K562 (cell line): Measurements from ENCODE around the gene LGALS3BP. TPM values are rescaled to one million over a fixed set of nuclear protein-coding genes. Genes with fewer than 3 reads are reported as not detected.

Experiments
- ATAC-seq: fragments of 200-7000 bp; cut with Tn5 transposase; 3 replicates; pipeline ENCODE4 v1.9.1; 2020; ENCODE audit warnings: moderate library complexity
- BruUV-seq: library from RNA; stranded (reverse); fragments of 400-500 nt; replicated peaks from 2 replicates; lab custom pipeline; 2021; lab: Mats Ljungman, UMichigan
- CTCF ChIA-PET: fragments of 300-600 bp; formaldehyde crosslinking; extraction: SDS; loops from one replicate; lab custom pipeline; 2021; ENCODE audit warnings: low intra/inter-chr PET ratio; lab: Yijun Ruan, JAX
- POLR2A ChIA-PET: fragments of 300-600, 350-650 bp; sonication (Branson Sonifier 250); formaldehyde crosslinking; extraction: SDS; loops from one replicate; lab custom pipeline; 2021; ENCODE audit warnings: antibody characterized with exemption, inconsistent platforms; lab: Yijun Ruan, JAX
- DNase-seq, 4 experiments: peaks; one replicate each; pipeline versions ENCODE4 v3.0.0 to v3.0.0-alpha.2; 2011 to 2018; ENCODE audit warnings: low spot score in 3 of 4, mixed read lengths in 3 of 4; ENCODE audit errors: extremely low read depth in 1 of 4
- FAIRE-seq: peaks from 2 replicates; lab custom pipeline; 2011; peaks lifted over from hg19 to GRCh38; lab: Jason Lieb, UNC
- H2AFZ ChIP-seq: 2 replicates; pipeline ENCODE4 v1.6.0; 2011; ENCODE audit warnings: low read depth, low read length, control low read depth, inconsistent platforms
- H3K27ac ChIP-seq: fragments of 200-600 bp; 3 replicates; pipeline ENCODE4 v1.8.0; 2011; ENCODE audit warnings: low read depth, mild to moderate bottlenecking, control low read depth, inconsistent platforms, low read length, moderate library complexity, mixed read lengths; ENCODE audit errors: extremely low read depth
- H3K27me3 ChIP-seq, 2 experiments: fragments of 300-600 bp in 1 of 2; 2 replicates in 1 of 2; 3 replicates in 1 of 2; pipeline versions ENCODE4 v1.6.0 to v1.8.0; 2011; ENCODE audit warnings: inconsistent platforms in 2 of 2, low read length in 2 of 2, mild to moderate bottlenecking in 1 of 2, mixed read lengths in 1 of 2, moderate library complexity in 1 of 2; ENCODE audit not compliant: control insufficient read depth in 2 of 2, insufficient read depth in 2 of 2
- H3K36me3 ChIP-seq: fragments of 300-600 bp; 3 replicates; pipeline ENCODE4 v1.8.0; 2011; ENCODE audit warnings: mild to moderate bottlenecking, low read length, inconsistent platforms; ENCODE audit not compliant: control insufficient read depth, insufficient read depth
- H3K4me1 ChIP-seq, 2 experiments: fragments of 200-600 bp in 1 of 2; replicated peaks in 1 of 2; 2 replicates in 1 of 2; 3 replicates in 1 of 2; pipeline versions ENCODE4 v1.5.1 to v1.8.0; 2011; ENCODE audit warnings: inconsistent platforms in 2 of 2, low read length in 2 of 2, mild to moderate bottlenecking in 1 of 2, mixed read lengths in 1 of 2, moderate library complexity in 1 of 2; ENCODE audit not compliant: control insufficient read depth in 2 of 2, insufficient read depth in 2 of 2
- H3K4me2 ChIP-seq: 2 replicates; pipeline ENCODE4 v1.6.1; 2011; ENCODE audit warnings: low read length, control low read depth, inconsistent platforms, mixed read lengths; ENCODE audit not compliant: insufficient read depth
- H3K4me3 ChIP-seq: fragments of 200-600 bp; sonication (generic), shearing (Covaris generic); 2 replicates; pipeline ENCODE4 v1.5.1; 2016; ENCODE audit warnings: control low read depth, inconsistent platforms
- H3K79me2 ChIP-seq: fragments of 200-600 bp; 3 replicates; pipeline ENCODE4 v1.8.0; 2011; ENCODE audit warnings: low read length, inconsistent platforms; ENCODE audit not compliant: control insufficient read depth, insufficient read depth
- H3K9ac ChIP-seq, 2 experiments: 2 replicates each; pipeline versions ENCODE4 v1.6.0 to v1.6.1; 2011; ENCODE audit warnings: low read depth in 2 of 2, low read length in 2 of 2, control low read depth in 1 of 2, inconsistent platforms in 1 of 2, mild to moderate bottlenecking in 1 of 2, mixed read lengths in 1 of 2; ENCODE audit not compliant: insufficient read depth in 1 of 2
- H3K9me1 ChIP-seq: one replicate; pipeline ENCODE4 v1.6.0; 2011; ENCODE audit warnings: inconsistent platforms, mild to moderate bottlenecking, low read length, moderate library complexity; ENCODE audit not compliant: control insufficient read depth, insufficient read depth
- H3K9me3 ChIP-seq: replicated peaks from 2 replicates; pipeline ENCODE4 v1.5.1; 2011; ENCODE audit warnings: low read depth, low read length, inconsistent platforms; ENCODE audit not compliant: control insufficient read depth, insufficient read depth
- H4K20me1 ChIP-seq: replicated peaks from 2 replicates; pipeline ENCODE4 v1.6.1; 2011; ENCODE audit warnings: low read length, inconsistent platforms, mixed read lengths; ENCODE audit not compliant: control insufficient read depth, insufficient read depth
- KDM2B ChIP-seq: fragments of 250-450 bp; sonication (Bioruptor Pico); IDR thresholded peaks from 2 replicates; pipeline ENCODE4 v1.8.0; 2021; ENCODE audit warnings: mild to moderate bottlenecking, moderate library complexity
- POLR2G ChIP-seq: fragments of 200-400 bp; formaldehyde crosslinking; IDR thresholded peaks from 2 replicates; pipeline ENCODE4 v1.6.1; 2017; ENCODE audit warnings: low read depth, mild to moderate bottlenecking, antibody characterized with exemption, low read length, moderate library complexity
- RBFOX2 ChIP-seq: fragments of 200-400 bp; formaldehyde crosslinking; IDR thresholded peaks from 2 replicates; pipeline ENCODE4 v1.6.1; 2017; ENCODE audit warnings: low read depth, mild to moderate bottlenecking, low read length, moderate library complexity
- STAT6 ChIP-seq: sonication (generic); formaldehyde crosslinking; IDR thresholded peaks from 2 replicates; pipeline ENCODE4 v1.8.1; 2023; ENCODE audit warnings: mild to moderate bottlenecking, missing genetic modification reagents
- ZNF174 ChIP-seq: fragments of 250-450 bp; sonication (Bioruptor Pico); IDR thresholded peaks from 2 replicates; pipeline ENCODE4 v1.4.0; 2020; ENCODE audit warnings: mild to moderate bottlenecking
- ZNF76 ChIP-seq: fragments of 250-450 bp; sonication (Bioruptor Pico); IDR thresholded peaks from 2 replicates; pipeline ENCODE4 v1.4.0; 2020; ENCODE audit warnings: mild to moderate bottlenecking, moderate library complexity, borderline replicate concordance
- ZNF766 ChIP-seq: fragments of 200-800 bp; sonication (Bioruptor generic); conservative IDR thresholded peaks from 2 replicates; pipeline ENCODE4 v1.6.1; 2016; ENCODE audit warnings: missing genetic modification characterization, missing compliant biosample characterization
- WGBS: fragments of 100-300 bp; shearing (Covaris generic); methylation state at CpG from one replicate; pipeline ENCODE4 v1.1.6; 2016; ENCODE audit warnings: low coverage, mixed read lengths; ENCODE audit not compliant: insufficient coverage; ENCODE audit errors: missing lambda C conversion rate; 5-methylcytosine and 5-hydroxymethylcytosine counted together
- in situ Hi-C: fragments of 300-500 bp; cut with MboI; formaldehyde crosslinking; loops from 4 replicates; pipeline ENCODE4 v1.15.0; 2018; ENCODE audit warnings: inconsistent platforms, mixed read lengths
- intact Hi-C: fragments of 100-400 bp; cut with micrococcal nuclease; formaldehyde crosslinking; loops from 2 replicates; pipeline ENCODE4 v1.14.2; 2022
- polyA plus RNA-seq, 8 experiments: library from polyadenylated mRNA; depleted of rRNA in 4 of 8; stranded (reverse) in 5 of 8; unstranded in 3 of 8; fragments of >200 nt; fragmentation: Nextera tagmentation in 2 of 8; fragmentation: Illumina TruSeq in 1 of 8; extraction: Ambion mirVana in 2 of 8; extraction: Trizol in 1 of 8; gene quantifications; 2 replicates each; pipeline versions ENCODE4 v1.2.1 to v1.2.3, GENCODE V29; 2011 to 2014; ENCODE audit warnings: inconsistent platforms in 1 of 8, missing spikeins in 1 of 8
- total RNA-seq, 7 experiments: library from RNA; depleted of rRNA in 6 of 7; stranded (reverse); fragments of >200 nt in 6 of 7; fragmentation: Illumina TruSeq in 2 of 7; extraction: Trizol in 2 of 7; gene quantifications; 2 replicates each; pipeline versions ENCODE4 v1.2.1 to v1.2.3, GENCODE V29; 2011 to 2021; ENCODE audit warnings: low replicate concordance in 1 of 7

Gene LGALS3BP
- total and polyA plus RNA-seq, 9 of the 15 experiments (the other 6 are each of a cell fraction or from before 2014, with no cell fraction given) = 0.39 to 5.3 (median 3.2) TPM

GRCh38 chr17:79000396-79001189 is 20.9 kb upstream of the LGALS3BP start:
- H3K27me3 ChIP-seq = no peaks in the 10 kb centered on the region
- WGBS = 96% methylated on average over 20 of the region's 25 CpGs
- H3K4me1 ChIP-seq = peaks cover 0 to under 1% of the 10 kb centered on the region in 2 experiments; a peak in 3 of 5 replicates
- H3K27ac ChIP-seq = no peak overlapping the region
- intact Hi-C loops (no loop called here), in situ Hi-C loops (no loop called here)
- H3K79me2 ChIP-seq = peaks cover 35% of the 10 kb centered on the region
- H3K9me1 ChIP-seq = peaks cover 8% of the 10 kb centered on the region
- no peak for DNase-seq
- peaks cover 56% of the 10 kb centered on the region; the same call in 2 of the 3 replicates for H3K36me3 ChIP-seq
- TF ChIP-seq POLR2G (peak; percentile 43; the same call in 1 of the 2 replicates), RBFOX2 (0 out of 2 replicates have a peak, but pooled peaks have one; percentile 39), KDM2B (no peak)
- BruUV-seq = no TSS peak
- no peak for FAIRE-seq
- ChIA-PET POLR2A (interaction anchor here (0.6 to 1.4 kb wide), 3 partner anchors 9 to 83 kb away, joined by 3 to 4 read pairs (median 3); no protein-coding TSS in a partner anchor), CTCF (no interaction called here)
- no peak overlapping the region for H3K4me3 ChIP-seq
- no peak overlapping the region for H2AFZ ChIP-seq
- no peak for ATAC-seq
- no peak overlapping the region; a peak in 1 of 4 replicates for H3K9ac ChIP-seq
- H3K9me3 ChIP-seq = no peaks in the 10 kb centered on the region
- peaks cover 16% of the 10 kb centered on the region; the same call in 1 of the 2 replicates for H4K20me1 ChIP-seq
- H3K4me2 ChIP-seq = no peak overlapping the region

GRCh38 chr17:78999947-79000395 is 20.2 kb upstream of the LGALS3BP start:
- ChIA-PET CTCF (no interaction called here), POLR2A (interaction anchor here (0.6 to 0.7 kb wide), 2 partner anchors 9 to 84 kb away, joined by 3 read pairs; no protein-coding TSS in a partner anchor)
- Histone ChIP-seq H3K27me3 (no peaks in the 10 kb centered on the region), H3K4me1 (no peaks in the 10 kb centered on the region; a peak in 2 of 5 replicates), H3K4me2 (no peak overlapping the region), H3K9me3 (no peaks in the 10 kb centered on the region), H3K9ac (no peak overlapping the region), H4K20me1 (peaks cover 12% of the 10 kb centered on the region; the same call in 1 of the 2 replicates), H3K9me1 (peaks cover 3% of the 10 kb centered on the region), H3K4me3 (no peak overlapping the region), H3K79me2 (peaks cover 29% of the 10 kb centered on the region), H2AFZ (no peak overlapping the region), H3K36me3 (peaks cover 62% of the 10 kb centered on the region; the same call in 2 of the 3 replicates), H3K27ac (no peak overlapping the region)
- BruUV-seq = no TSS peak
- intact Hi-C loops = no loop called here
- FAIRE-seq = no peak
- 98% methylated on average over 9 of the region's 12 CpGs for WGBS
- in situ Hi-C loops = no loop called here
- TF ChIP-seq ZNF76 (CRISPR knock-in tag) = no peak
- TF ChIP-seq STAT6 = no peak
- TF ChIP-seq ZNF766 (CRISPR knock-in tag) = no peak
- TF ChIP-seq ZNF174 (CRISPR knock-in tag) = no peak
- ATAC-seq = no peak
- DNase-seq = no peak
